ENCODE results near the gene PRPF18. TPM values are rescaled to one million over a fixed set of nuclear protein-coding genes. Genes with fewer than 3 reads are reported as not detected.

Gene PRPF18
- total RNA-seq, 1 donor from 2014 or later = 21.0 TPM

GRCh38 chr10:13652860-13653259 is 66.1 kb downstream of the PRPF18 start:
- TF ChIP-seq CTCF (IDR thresholded peaks at IDR 0.05; ENCODE audit: insufficient read depth, low read depth, low read length) (no peak), EZH2 (IDR thresholded peaks at IDR 0.05; ENCODE audit: insufficient read depth, low read length) (no peak)
- Mint-ChIP-seq H3K27me3 (ENCODE audit: low read depth, unreplicated experiment) (no peaks in the 10 kb centered on the region), H3K4me1 (ENCODE audit: low read depth, unreplicated experiment) (peaks cover 26% of the 10 kb centered on the region), H3K4me3 (ENCODE audit: unreplicated experiment) (no peak overlapping the region), H3K27ac (ENCODE audit: unreplicated experiment) (no peak overlapping the region), H3K9me3 (ENCODE audit: unreplicated experiment) (peaks cover 1% of the 10 kb centered on the region), H3K36me3 (ENCODE audit: low read depth, unreplicated experiment) (peaks cover 30% of the 10 kb centered on the region)
- Histone ChIP-seq H3K9me3 (ENCODE audit: insufficient read depth, low read depth, low read length) (no peaks in the 10 kb centered on the region), H3K36me3 (ENCODE audit: insufficient read depth, low read length) (peaks cover 91% of the 10 kb centered on the region), H3K4me1 (ENCODE audit: insufficient read depth, low read length) (no peaks in the 10 kb centered on the region), H3K4me3 (ENCODE audit: insufficient read depth, low read depth, low read length) (no peak overlapping the region), H3K9ac (ENCODE audit: low read length) (no peak overlapping the region), H3K27ac (ENCODE audit: low read depth, low read length) (no peak overlapping the region), H2AFZ (ENCODE audit: low read depth, low read length) (no peak overlapping the region), H3K79me2 (ENCODE audit: insufficient read depth, low read length) (peaks cover 21% of the 10 kb centered on the region), H3K4me2 (ENCODE audit: low read length) (no peak overlapping the region), H3K27me3 (ENCODE audit: insufficient read depth, low read length) (no peaks in the 10 kb centered on the region), H4K20me1 (ENCODE audit: insufficient read depth, low read length) (peaks cover 83% of the 10 kb centered on the region)
- DNase-seq (ENCODE audit: low read depth) (no peak), FAIRE-seq (no peak)

- H3K27ac Mint-ChIP-seq (ENCODE audit: unreplicated experiment) = no peak overlapping the region
- Histone ChIP-seq H3K27me3 (ENCODE audit: insufficient read depth, low read length) (no peaks in the 10 kb centered on the region), H3K4me1 (ENCODE audit: insufficient read depth, low read length) (peaks cover 4% of the 10 kb centered on the region), H3K9me3 (ENCODE audit: insufficient read depth, low read depth, low read length) (no peaks in the 10 kb centered on the region), H3K27ac (ENCODE audit: low read depth, low read length) (no peak overlapping the region), H3K9ac (ENCODE audit: low read length) (no peak overlapping the region), H3K36me3 (ENCODE audit: insufficient read depth, low read length) (peaks cover 87% of the 10 kb centered on the region), H4K20me1 (ENCODE audit: insufficient read depth, low read length) (peaks cover 69% of the 10 kb centered on the region), H3K79me2 (ENCODE audit: insufficient read depth, low read length) (peaks cover 22% of the 10 kb centered on the region), H3K4me3 (ENCODE audit: insufficient read depth, low read depth, low read length) (no peak overlapping the region), H2AFZ (ENCODE audit: low read depth, low read length) (no peak overlapping the region), H3K4me2 (ENCODE audit: low read length) (no peak overlapping the region)
- H3K9me3 Mint-ChIP-seq (ENCODE audit: unreplicated experiment) = peaks cover 1% of the 10 kb centered on the region
- no peak for DNase-seq (ENCODE audit: low read depth)
- H3K4me3 Mint-ChIP-seq (ENCODE audit: unreplicated experiment) = no peak overlapping the region
- H3K36me3 Mint-ChIP-seq (ENCODE audit: low read depth, unreplicated experiment) = peaks cover 25% of the 10 kb centered on the region
- H3K4me1 Mint-ChIP-seq (ENCODE audit: low read depth, unreplicated experiment) = peaks cover 23% of the 10 kb centered on the region
- no peaks in the 10 kb centered on the region for H3K27me3 Mint-ChIP-seq (ENCODE audit: low read depth, unreplicated experiment)
- TF ChIP-seq CTCF (IDR thresholded peaks at IDR 0.05; ENCODE audit: insufficient read depth, low read depth, low read length) (no peak), EZH2 (IDR thresholded peaks at IDR 0.05; ENCODE audit: insufficient read depth, low read length) (no peak)
- FAIRE-seq = no peak
Observed at GRCh38 chr10:13654118-13654830, 67.5 kb downstream of the PRPF18 start.

GRCh38 chr10:13654846-13655245 is 68.1 kb downstream of the PRPF18 start:
- Histone ChIP-seq H3K27me3 (ENCODE audit: insufficient read depth, low read length) (no peaks in the 10 kb centered on the region), H3K27ac (ENCODE audit: low read depth, low read length) (no peak overlapping the region), H2AFZ (ENCODE audit: low read depth, low read length) (no peak overlapping the region), H3K9me3 (ENCODE audit: insufficient read depth, low read depth, low read length) (no peaks in the 10 kb centered on the region), H3K4me3 (ENCODE audit: insufficient read depth, low read depth, low read length) (no peak overlapping the region), H3K4me1 (ENCODE audit: insufficient read depth, low read length) (peaks cover 10% of the 10 kb centered on the region), H3K36me3 (ENCODE audit: insufficient read depth, low read length) (peaks cover 87% of the 10 kb centered on the region), H3K9ac (ENCODE audit: low read length) (no peak overlapping the region), H3K4me2 (ENCODE audit: low read length) (no peak overlapping the region), H4K20me1 (ENCODE audit: insufficient read depth, low read length) (peaks cover 63% of the 10 kb centered on the region), H3K79me2 (ENCODE audit: insufficient read depth, low read length) (peaks cover 25% of the 10 kb centered on the region)
- no peak overlapping the region for H3K4me3 Mint-ChIP-seq (ENCODE audit: unreplicated experiment)
- TF ChIP-seq CTCF (IDR thresholded peaks at IDR 0.05; ENCODE audit: insufficient read depth, low read depth, low read length) (no peak), EZH2 (IDR thresholded peaks at IDR 0.05; ENCODE audit: insufficient read depth, low read length) (no peak)
- no peak for DNase-seq (ENCODE audit: low read depth)
- peaks cover 25% of the 10 kb centered on the region for H3K36me3 Mint-ChIP-seq (ENCODE audit: low read depth, unreplicated experiment)
- H3K27ac Mint-ChIP-seq (ENCODE audit: unreplicated experiment) = no peak overlapping the region
- FAIRE-seq = no peak
- peaks cover 1% of the 10 kb centered on the region for H3K9me3 Mint-ChIP-seq (ENCODE audit: unreplicated experiment)
- H3K4me1 Mint-ChIP-seq (ENCODE audit: low read depth, unreplicated experiment) = peaks cover 22% of the 10 kb centered on the region
- H3K27me3 Mint-ChIP-seq (ENCODE audit: low read depth, unreplicated experiment) = no peaks in the 10 kb centered on the region

All from astrocyte (in vitro differentiated cells and primary cell).